GM23338 (cell line): ENCODE measurements around the gene PSMG4. TPM values are rescaled to one million over a fixed set of nuclear protein-coding genes. Genes with fewer than 3 reads are reported as not detected.

Experiments
- ATAC-seq: fragments of 200-7000 bp; cut with Tn5 transposase; 3 replicates; pipeline ENCODE4 v1.9.1; 2020
- DNase-seq: peaks from one replicate; pipeline ENCODE4 v3.0.0-alpha.2; 2015; ENCODE audit warnings: low spot score
- H2AFZ ChIP-seq: fragments of 200-600 bp; sonication (generic); 2 replicates; pipeline ENCODE4 v1.8.0; 2016; ENCODE audit warnings: antibody characterized with exemption, mild to moderate bottlenecking, moderate library complexity
- H3F3A ChIP-seq: fragments of 200-600 bp; sonication (generic); replicated peaks from 2 replicates; pipeline ENCODE4 v1.8.0; 2017; ENCODE audit warnings: antibody characterized with exemption, mixed run types, low read depth
- H3K27ac ChIP-seq: fragments of 200-600 bp; sonication (generic); 2 replicates; pipeline ENCODE4 v1.6.1; 2016; ENCODE audit warnings: low read depth
- H3K27me3 ChIP-seq: fragments of 200-600 bp; sonication (generic); 2 replicates; pipeline ENCODE4 v1.8.0; 2016; ENCODE audit warnings: mild to moderate bottlenecking, mixed run types, moderate library complexity; ENCODE audit not compliant: insufficient read depth
- H3K36me3 ChIP-seq: fragments of 200-600 bp; sonication (generic); 2 replicates; pipeline ENCODE4 v1.8.0; 2016; ENCODE audit warnings: mild to moderate bottlenecking; ENCODE audit not compliant: insufficient read depth
- H3K4me1 ChIP-seq: fragments of 200-600 bp; sonication (generic); 2 replicates; pipeline ENCODE4 v1.8.0; 2016; ENCODE audit warnings: mild to moderate bottlenecking, moderate library complexity; ENCODE audit not compliant: insufficient read depth
- H3K4me2 ChIP-seq: fragments of 200-600 bp; sonication (generic); 2 replicates; pipeline ENCODE4 v1.7.1; 2017; ENCODE audit warnings: mixed run types
- H3K4me3 ChIP-seq: fragments of 200-600 bp; sonication (generic); 2 replicates; pipeline ENCODE4 v1.6.1; 2016; ENCODE audit warnings: mixed run types
- H3K79me2 ChIP-seq: fragments of 200-600 bp; sonication (generic); replicated peaks from 2 replicates; pipeline ENCODE4 v1.8.0; 2017; ENCODE audit warnings: mild to moderate bottlenecking; ENCODE audit not compliant: insufficient read depth
- H3K9me2 ChIP-seq: fragments of 200-600 bp; sonication (generic); 2 replicates; pipeline ENCODE4 v1.8.0; 2017; ENCODE audit not compliant: insufficient read depth
- H4K20me1 ChIP-seq: fragments of 200-600 bp; sonication (generic); replicated peaks from 2 replicates; pipeline ENCODE4 v1.8.0; 2017; ENCODE audit warnings: mild to moderate bottlenecking; ENCODE audit not compliant: insufficient read depth
- H3K27ac Mint-ChIP-seq: 2 replicates; pipeline ENCODE4 v1.8.0; 2020; ENCODE audit warnings: inconsistent platforms, mild to moderate bottlenecking, moderate library complexity, mixed read lengths
- H3K27me3 Mint-ChIP-seq: 3 replicates; pipeline ENCODE4 v1.8.0; 2022; ENCODE audit warnings: low read depth, mild to moderate bottlenecking, moderate library complexity, mixed read lengths, inconsistent platforms; ENCODE audit not compliant: insufficient read depth, poor library complexity
- H3K36me3 Mint-ChIP-seq: 3 replicates; pipeline ENCODE4 v1.8.0; 2021; ENCODE audit warnings: low read depth, mild to moderate bottlenecking, inconsistent platforms, moderate library complexity, mixed read lengths
- H3K4me1 Mint-ChIP-seq: 3 replicates; pipeline ENCODE4 v1.8.0; 2020; ENCODE audit warnings: mild to moderate bottlenecking, inconsistent platforms, mixed read lengths
- H3K4me3 Mint-ChIP-seq: 3 replicates; pipeline ENCODE4 v1.8.0; 2021; ENCODE audit warnings: moderate library complexity, mild to moderate bottlenecking, inconsistent platforms, mixed read lengths
- H3K9me3 Mint-ChIP-seq: 3 replicates; pipeline ENCODE4 v1.8.0; 2020; ENCODE audit warnings: moderate library complexity, mild to moderate bottlenecking, inconsistent platforms, mixed read lengths
- CREB1 ChIP-seq: fragments of 250-450 bp; sonication (Bioruptor Pico); IDR thresholded peaks from 2 replicates; pipeline ENCODE4 v1.5.0; 2020; ENCODE audit warnings: low read depth, mild to moderate bottlenecking, moderate library complexity
- CTCF ChIP-seq, 2 experiments: fragments of 200-600 bp in 1 of 2; sonication (generic) in 1 of 2; conservative IDR thresholded peaks; 2 replicates each; pipeline versions ENCODE4 v1.5.1 to v1.6.1; 2016 to 2017; ENCODE audit warnings: antibody characterized with exemption in 2 of 2, low read depth in 2 of 2, mild to moderate bottlenecking in 2 of 2, moderate library complexity in 1 of 2
- ETS1 ChIP-seq: IDR thresholded peaks from 2 replicates; pipeline ENCODE4 v1.6.1; 2016; ENCODE audit warnings: antibody characterized with exemption
- EZH2 ChIP-seq: fragments of 200-600 bp; sonication (generic); IDR thresholded peaks from one replicate; pipeline ENCODE4 v1.8.0; 2017; ENCODE audit warnings: antibody characterized with exemption, mild to moderate bottlenecking, low read depth; ENCODE audit not compliant: unreplicated experiment
- EZH2phosphoT487 ChIP-seq: fragments of 200-600 bp; sonication (generic); IDR thresholded peaks from one replicate; pipeline ENCODE4 v1.8.1; 2018; ENCODE audit warnings: antibody characterized with exemption; ENCODE audit not compliant: unreplicated experiment
- JUNB ChIP-seq: IDR thresholded peaks from one replicate; pipeline ENCODE4 v1.6.1; 2016; ENCODE audit warnings: antibody characterized with exemption; ENCODE audit not compliant: unreplicated experiment
- NANOG ChIP-seq: IDR thresholded peaks from 2 replicates; pipeline ENCODE4 v1.6.1; 2016; ENCODE audit warnings: antibody characterized with exemption, borderline replicate concordance
- REST ChIP-seq: IDR thresholded peaks from one replicate; pipeline ENCODE4 v1.6.1; 2018; ENCODE audit warnings: antibody characterized with exemption; ENCODE audit not compliant: unreplicated experiment
- STAT1 ChIP-seq: IDR thresholded peaks from one replicate; pipeline ENCODE4 v1.6.1; 2016; ENCODE audit warnings: antibody characterized with exemption; ENCODE audit not compliant: unreplicated experiment
- ZNF114 ChIP-seq: fragments of 250-450 bp; sonication (Bioruptor Pico); IDR thresholded peaks from 2 replicates; pipeline ENCODE4 v1.5.0; 2020; ENCODE audit warnings: mild to moderate bottlenecking, moderate library complexity
- ZNF331 ChIP-seq: fragments of 250-450 bp; sonication (Bioruptor Pico); IDR thresholded peaks from 2 replicates; pipeline ENCODE4 v1.5.0; 2020; ENCODE audit warnings: low read depth, mild to moderate bottlenecking, moderate library complexity
- polyA plus RNA-seq: library from polyadenylated mRNA; unstranded; fragments of >200 nt; fragmentation: Nextera tagmentation; extraction: Ambion mirVana; gene quantifications from 2 replicates; pipeline ENCODE4 v1.2.1, GENCODE V29; 2016
- total RNA-seq: library from RNA; depleted of rRNA; stranded (reverse); fragments of >200 nt; shearing (Covaris generic); gene quantifications from 2 replicates; pipeline ENCODE4 v1.2.3, GENCODE V29; 2014

PSMG4 gene
- total and polyA plus RNA-seq, 2 experiments from 2014 or later = 37.2 to 168 TPM

- no peaks in the 10 kb centered on the region for H3K79me2 ChIP-seq
- no peaks in the 10 kb centered on the region for H3F3A ChIP-seq
- ATAC-seq (no peak; the same call in 1 of the 3 replicates), DNase-seq (no peak)
- no peak overlapping the region for H3K4me3 ChIP-seq
- Mint-ChIP-seq H3K27ac (peak overlapping the region; percentile 10; the same call in 1 of the 2 replicates), H3K4me1 (peaks cover 16% of the 10 kb centered on the region), H3K27me3 (peaks cover 12% of the 10 kb centered on the region), H3K36me3 (peaks cover 35% of the 10 kb centered on the region), H3K4me3 (no peak overlapping the region), H3K9me3 (no peaks in the 10 kb centered on the region)
- no peaks in the 10 kb centered on the region for H3K4me1 ChIP-seq
- no peaks in the 10 kb centered on the region for H3K9me2 ChIP-seq
- TF ChIP-seq EZH2 (no peak), STAT1 (no peak), JUNB (no peak), CREB1 (CRISPR knock-in tag) (no peak), CTCF (conservative IDR thresholded peaks at IDR 0.05; ENCODE audit: low read depth in 2 of 2) (peak in 1 of 2 experiments; percentile 14; a peak in 1 of 4 replicates), NANOG (no peak), REST (no peak)
- no peak overlapping the region for H3K27ac ChIP-seq
- no peak overlapping the region for H3K4me2 ChIP-seq
- H3K36me3 ChIP-seq = no peaks in the 10 kb centered on the region
- H2AFZ ChIP-seq = no peak overlapping the region
- H4K20me1 ChIP-seq = peaks cover 4% of the 10 kb centered on the region; the same call in 1 of the 2 replicates
- H3K27me3 ChIP-seq = no peaks in the 10 kb centered on the region
Measured at GRCh38 chr6:3297909-3298308, 39.2 kb downstream of the PSMG4 start.

- no peaks in the 10 kb centered on the region for H3K79me2 ChIP-seq
- no peaks in the 10 kb centered on the region for H3K27me3 ChIP-seq
- H3F3A ChIP-seq = no peaks in the 10 kb centered on the region
- H3K36me3 ChIP-seq = no peaks in the 10 kb centered on the region
- DNase-seq (no peak), ATAC-seq (no peak)
- H2AFZ ChIP-seq = no peak overlapping the region
- H3K9me3 Mint-ChIP-seq = no peaks in the 10 kb centered on the region
- no peak overlapping the region for H3K4me3 ChIP-seq
- H3K4me2 ChIP-seq = no peak overlapping the region
- H3K4me3 Mint-ChIP-seq = no peak overlapping the region
- H3K27ac Mint-ChIP-seq = no peak overlapping the region
- H3K27me3 Mint-ChIP-seq = peaks cover 12% of the 10 kb centered on the region
- no peak overlapping the region for H3K27ac ChIP-seq
- H3K36me3 Mint-ChIP-seq = peaks cover 24% of the 10 kb centered on the region
- peaks cover 4% of the 10 kb centered on the region; the same call in 1 of the 2 replicates for H4K20me1 ChIP-seq
- H3K4me1 ChIP-seq = no peaks in the 10 kb centered on the region
- no peaks in the 10 kb centered on the region; the same call in 1 of the 2 replicates for H3K9me2 ChIP-seq
- peaks cover 16% of the 10 kb centered on the region for H3K4me1 Mint-ChIP-seq
- TF ChIP-seq ETS1 = no peak
- TF ChIP-seq REST = no peak
- no peak for TF ChIP-seq NANOG
- no peak for TF ChIP-seq ZNF331 (CRISPR knock-in tag)
- TF ChIP-seq JUNB = no peak
- TF ChIP-seq STAT1 = no peak
- TF ChIP-seq ZNF114 (CRISPR knock-in tag) = no peak
- no peak for TF ChIP-seq EZH2phosphoT487
- TF ChIP-seq CREB1 (CRISPR knock-in tag) = no peak
Measured at GRCh38 chr6:3299221-3299620, 40.5 kb downstream of the PSMG4 start.
